Kidney (tissue), 14 donors: Measurements from ENCODE around the gene SHROOM4. TPM values are rescaled to one million over a fixed set of nuclear protein-coding genes. Genes with fewer than 3 reads are reported as not detected.
A peak's percentile ranks its signal among the peaks of the same experiment; 100 is the strongest.

Experiments used
- DNase-seq, 5 donors: peaks; one replicate each; pipeline ENCODE4 v3.0.0-alpha.2; 2013 to 2020
- FAIRE-seq: peaks from 2 replicates; lab custom pipeline; 2012; peaks lifted over from hg19 to GRCh38; lab: Jason Lieb, UNC
- H3K27ac ChIP-seq, 2 donors: one replicate each; pipeline ENCODE4 v1.7.0; 2013; ENCODE audit warnings: low read depth in 2 of 2, low read length in 2 of 2, inconsistent platforms in 1 of 2
- H3K27me3 ChIP-seq: one replicate; pipeline ENCODE4 v1.7.1; 2013; ENCODE audit warnings: low read length, inconsistent platforms; ENCODE audit not compliant: control insufficient read depth, insufficient read depth
- H3K36me3 ChIP-seq, 3 donors: one replicate each; pipeline versions ENCODE4 v1.7.0 to v1.7.1; 2013; ENCODE audit warnings: low read length in 3 of 3, control low read depth in 1 of 3, inconsistent platforms in 1 of 3; ENCODE audit not compliant: insufficient read depth in 3 of 3, control insufficient read depth in 2 of 3
- H3K4me1 ChIP-seq, 3 donors: one replicate each; pipeline versions ENCODE4 v1.7.0 to v1.7.1; 2013; ENCODE audit warnings: low read length in 3 of 3, inconsistent platforms in 1 of 3, low read depth in 1 of 3; ENCODE audit not compliant: control insufficient read depth in 2 of 3, insufficient read depth in 2 of 3
- H3K4me3 ChIP-seq, 3 donors: one replicate each; pipeline versions ENCODE4 v1.7.0 to v1.8.1; 2013; ENCODE audit warnings: low read length in 3 of 3, control low read depth in 1 of 3, inconsistent platforms in 1 of 3
- H3K9ac ChIP-seq, 3 donors: one replicate each; pipeline versions ENCODE4 v1.7.0 to v1.7.1; 2013; ENCODE audit warnings: low read length in 3 of 3, control low read depth in 1 of 3, inconsistent platforms in 1 of 3
- H3K9me3 ChIP-seq, 3 donors: one replicate each; pipeline versions ENCODE4 v1.7.0 to v1.7.1; 2013; ENCODE audit warnings: low read length in 3 of 3, control low read depth in 1 of 3, inconsistent platforms in 1 of 3; ENCODE audit not compliant: control insufficient read depth in 2 of 3, insufficient read depth in 1 of 3
- intact Hi-C: fragments of 100-400 bp; cut with DNase I; formaldehyde crosslinking; loops from one replicate; pipeline ENCODE4 v1.11.1; 2022
- polyA plus RNA-seq: library from polyadenylated mRNA; stranded (reverse); fragments of 350-450 nt; fragmentation: Illumina TruSeq; extraction: RNeasy Lipid Tissue Mini Kit (QIAGEN cat#74804); gene quantifications from one replicate; pipeline ENCODE4 v1.2.3, GENCODE V29; 2014; ENCODE audit warnings: low read depth, low replicate concordance; ENCODE audit not compliant: insufficient read depth
- total RNA-seq: library from RNA; stranded (reverse); fragmentation: NEBNext Ultra II Directional; extraction: Animal tissue kit (Norgen Biotek cat#: 25700); gene quantifications from one replicate; pipeline ENCODE4 v1.2.1, GENCODE V29; 2021
- TF ChIP-seq, protein P1 (sequence below): IDR thresholded peaks from 3 replicates; pipeline ENCODE4 v1.5.1; 2012; ENCODE audit warnings: mild to moderate bottlenecking, moderate library complexity, borderline replicate concordance; ENCODE audit not compliant: insufficient read depth; ENCODE audit errors: extremely low read depth
- donor health status: control.
- donor health status: control.
- donor health status: control.
- donor health status: control.
- donor health status: control.
- donor health status: DM: yes; HTN: yes; CAD: no.
- donor health status: Normal renal cell carcinoma (clear cell type).

Gene SHROOM4
- total and polyA plus RNA-seq, 2 donors from 2014 or later: 5.7 to 21.8 TPM

DNA sequence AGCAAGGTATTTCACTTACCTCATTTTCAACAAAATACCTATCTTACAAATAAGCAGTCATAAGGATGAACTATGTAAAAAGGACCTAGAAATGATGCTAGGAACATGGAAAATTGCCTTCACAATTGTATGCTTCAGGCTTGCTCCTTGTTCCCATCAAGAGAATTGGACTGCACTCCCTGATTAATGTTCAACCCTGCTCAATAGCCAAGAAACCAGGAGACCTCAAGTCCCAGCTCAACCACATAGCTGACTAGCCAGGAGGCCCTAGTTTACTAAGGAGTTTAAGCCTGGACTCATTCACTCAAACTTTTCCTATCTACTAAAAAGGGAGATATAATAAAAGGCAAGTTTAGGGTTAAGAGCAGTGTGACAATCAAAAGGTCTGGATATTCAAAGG, 196.8 kb downstream of the SHROOM4 start:
- Histone ChIP-seq H3K4me3 (no peak overlapping the region), H3K27me3 (peaks cover 4% of the 10 kb centered on the region), H3K27ac (no peak overlapping the region), H3K9me3 (no peaks in the 10 kb centered on the region), H3K9ac (no peak overlapping the region), H3K4me1 (no peaks in the 10 kb centered on the region), H3K36me3 (peaks cover 0 to 5% (median 0%) of the 10 kb centered on the region in 3 donors)
- peak in 1 of 5 donors; percentile 2 for DNase-seq
- intact Hi-C loops: no loop called here
- FAIRE-seq: peak; percentile 56
- TF ChIP-seq, protein P1, sequence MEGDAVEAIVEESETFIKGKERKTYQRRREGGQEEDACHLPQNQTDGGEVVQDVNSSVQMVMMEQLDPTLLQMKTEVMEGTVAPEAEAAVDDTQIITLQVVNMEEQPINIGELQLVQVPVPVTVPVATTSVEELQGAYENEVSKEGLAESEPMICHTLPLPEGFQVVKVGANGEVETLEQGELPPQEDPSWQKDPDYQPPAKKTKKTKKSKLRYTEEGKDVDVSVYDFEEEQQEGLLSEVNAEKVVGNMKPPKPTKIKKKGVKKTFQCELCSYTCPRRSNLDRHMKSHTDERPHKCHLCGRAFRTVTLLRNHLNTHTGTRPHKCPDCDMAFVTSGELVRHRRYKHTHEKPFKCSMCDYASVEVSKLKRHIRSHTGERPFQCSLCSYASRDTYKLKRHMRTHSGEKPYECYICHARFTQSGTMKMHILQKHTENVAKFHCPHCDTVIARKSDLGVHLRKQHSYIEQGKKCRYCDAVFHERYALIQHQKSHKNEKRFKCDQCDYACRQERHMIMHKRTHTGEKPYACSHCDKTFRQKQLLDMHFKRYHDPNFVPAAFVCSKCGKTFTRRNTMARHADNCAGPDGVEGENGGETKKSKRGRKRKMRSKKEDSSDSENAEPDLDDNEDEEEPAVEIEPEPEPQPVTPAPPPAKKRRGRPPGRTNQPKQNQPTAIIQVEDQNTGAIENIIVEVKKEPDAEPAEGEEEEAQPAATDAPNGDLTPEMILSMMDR: no peak

DNA sequence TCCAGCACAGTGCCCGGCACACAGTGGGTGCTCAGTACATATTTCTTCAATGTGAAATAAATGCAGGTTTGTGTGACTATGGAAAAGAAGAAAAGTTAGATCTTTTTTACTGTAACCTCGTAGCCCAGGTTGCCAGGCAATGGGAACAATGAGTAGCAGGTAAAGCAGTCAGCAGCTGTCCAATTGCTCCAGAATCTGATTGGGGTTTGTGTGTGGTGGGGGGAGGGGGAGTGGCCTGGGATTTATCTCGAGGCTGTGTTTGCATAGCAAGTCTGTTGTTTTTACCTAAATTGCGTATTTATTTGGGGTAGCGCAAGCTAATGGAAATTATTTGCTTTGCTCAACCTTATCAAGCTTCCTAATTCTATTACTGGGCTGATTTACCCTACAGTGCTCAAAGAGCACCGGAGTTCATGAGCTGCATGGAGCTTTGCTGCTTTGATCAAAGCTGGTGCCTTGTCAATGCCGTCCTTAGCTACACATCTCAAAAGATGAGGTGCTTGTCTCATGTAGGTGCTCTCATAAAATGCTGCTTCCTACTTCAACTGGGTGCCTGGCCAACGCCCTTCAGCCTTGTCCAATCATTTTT, 198.3 kb downstream of the SHROOM4 start:
- intact Hi-C loops: no loop called here
- TF ChIP-seq, protein P1: no peak
- DNase-seq (no peak), FAIRE-seq (no peak)
- no peak overlapping the region for H3K9ac ChIP-seq
- H3K9me3 ChIP-seq: no peaks in the 10 kb centered on the region
- H3K27ac ChIP-seq: no peak overlapping the region
- H3K4me3 ChIP-seq: no peak overlapping the region
- no peaks in the 10 kb centered on the region for H3K4me1 ChIP-seq
- H3K27me3 ChIP-seq: peaks cover 4% of the 10 kb centered on the region
- no peaks in the 10 kb centered on the region for H3K36me3 ChIP-seq

DNA sequence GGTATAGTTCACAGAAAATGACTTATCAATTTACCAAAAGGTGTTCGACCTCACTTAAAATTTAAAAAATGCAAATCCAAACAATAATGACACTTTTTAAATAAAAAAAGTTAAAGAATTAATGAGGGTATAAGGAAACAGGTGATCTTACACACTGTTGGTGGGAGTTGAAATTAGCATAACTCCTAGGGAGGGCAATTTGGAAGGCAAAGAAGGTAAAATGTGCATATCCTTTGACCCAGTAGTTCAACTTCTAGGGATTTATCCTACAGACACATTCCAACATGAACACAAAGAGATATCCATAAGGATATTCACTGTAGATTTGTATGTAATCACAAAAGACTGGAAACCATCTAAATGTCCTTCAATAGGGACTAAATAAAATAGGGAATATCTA, 199.5 kb downstream of the SHROOM4 start:
- Histone ChIP-seq H3K4me3 (no peak overlapping the region), H3K27me3 (peaks cover 2% of the 10 kb centered on the region), H3K9ac (no peak overlapping the region), H3K36me3 (no peaks in the 10 kb centered on the region), H3K9me3 (no peaks in the 10 kb centered on the region), H3K4me1 (no peaks in the 10 kb centered on the region), H3K27ac (no peak overlapping the region)
- intact Hi-C loops: no loop called here
- DNase-seq (no peak), FAIRE-seq (no peak)
- TF ChIP-seq, protein P1: no peak

DNA sequence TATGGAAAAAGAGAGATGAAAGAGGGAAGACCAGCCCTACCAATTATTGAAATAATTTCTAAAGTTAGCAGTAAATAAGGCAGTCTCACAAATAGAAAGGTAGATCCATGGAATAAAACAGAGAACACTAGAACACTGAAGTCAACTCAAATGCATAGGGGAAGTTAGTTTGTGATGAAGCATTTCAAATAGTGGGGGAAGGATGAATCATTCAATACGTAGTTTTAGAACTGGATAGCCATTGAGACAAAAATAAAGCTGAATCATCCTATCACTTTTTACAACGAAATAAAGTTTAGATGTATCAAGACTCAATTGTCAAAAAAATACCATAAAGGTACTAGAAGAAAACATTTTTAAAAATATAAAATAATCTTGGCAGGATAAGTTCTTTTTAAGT, 200.1 kb downstream of the SHROOM4 start:
- H3K36me3 ChIP-seq: no peaks in the 10 kb centered on the region
- H3K9me3 ChIP-seq: no peaks in the 10 kb centered on the region
- DNase-seq: no peak
- no peak overlapping the region for H3K27ac ChIP-seq
- no peak for FAIRE-seq
- H3K4me1 ChIP-seq: no peaks in the 10 kb centered on the region
- no peak overlapping the region for H3K9ac ChIP-seq
- H3K4me3 ChIP-seq: no peak overlapping the region
- H3K27me3 ChIP-seq: peaks cover 2% of the 10 kb centered on the region
- TF ChIP-seq, protein P1: no peak
- intact Hi-C loops: no loop called here
